Choroid plexus epithelial cell (primary cell): ENCODE results near the gene METTL13.

ENCODE experiments used
- DNase-seq: peaks from one replicate; pipeline ENCODE4 v3.0.0-alpha.2; 2010; ENCODE audit warnings: low read depth
- H3K4me3 ChIP-seq: 2 replicates; pipeline ENCODE4 v1.5.1; 2011; ENCODE audit warnings: low read depth, mild to moderate bottlenecking, control low read depth, low read length, moderate library complexity
- TF ChIP-seq, protein P1 (sequence below): conservative IDR thresholded peaks from 2 replicates; pipeline ENCODE4 v1.5.1; 2011; ENCODE audit warnings: low read depth, mild to moderate bottlenecking, control low read depth, inconsistent platforms, low read length, moderate library complexity

Gene METTL13

DNA sequence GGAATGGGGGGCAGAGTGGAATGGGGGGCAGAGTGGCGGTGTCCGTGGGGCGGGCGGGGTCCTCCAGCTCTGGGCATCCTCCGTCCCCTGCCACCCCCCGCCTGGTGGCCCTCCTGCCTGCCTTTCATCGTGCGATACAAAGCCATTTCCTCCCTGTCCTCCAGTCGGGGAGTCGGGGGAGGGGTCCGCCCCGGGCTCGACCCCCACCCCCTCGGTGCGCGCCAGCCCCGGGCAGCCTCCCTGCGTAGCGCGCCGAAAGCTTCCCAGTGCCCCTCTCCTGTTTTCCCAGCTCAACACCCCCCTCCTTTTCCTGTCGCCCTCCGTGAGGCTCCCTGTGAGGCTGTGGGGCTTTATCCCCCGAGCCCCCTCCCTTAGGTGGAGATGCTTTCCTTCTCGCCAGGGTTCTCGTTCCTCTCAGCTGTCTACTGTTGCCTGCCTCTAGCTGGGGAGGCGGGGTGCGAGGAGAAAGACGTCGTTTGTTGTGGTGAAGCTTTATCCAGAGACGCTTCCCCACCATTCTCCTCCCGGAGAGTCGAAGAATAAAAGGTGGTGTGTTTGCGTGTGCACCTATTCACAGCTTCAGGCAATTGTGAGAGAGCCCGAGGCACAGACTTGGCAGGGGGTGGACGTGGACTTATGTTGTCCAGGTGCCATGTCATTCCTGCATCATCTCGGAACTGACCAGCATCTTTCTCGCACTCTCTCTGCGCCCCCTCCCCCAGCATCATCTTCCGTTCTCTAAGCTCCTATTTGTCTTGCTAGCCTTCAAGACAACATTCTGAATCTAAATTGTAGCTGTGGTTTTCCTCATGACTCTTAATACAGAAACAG, 60.7 kb downstream of the METTL13 start:
- peak overlapping the region; percentile 63 for H3K4me3 ChIP-seq
- DNase-seq = no peak
- TF ChIP-seq, protein P1, sequence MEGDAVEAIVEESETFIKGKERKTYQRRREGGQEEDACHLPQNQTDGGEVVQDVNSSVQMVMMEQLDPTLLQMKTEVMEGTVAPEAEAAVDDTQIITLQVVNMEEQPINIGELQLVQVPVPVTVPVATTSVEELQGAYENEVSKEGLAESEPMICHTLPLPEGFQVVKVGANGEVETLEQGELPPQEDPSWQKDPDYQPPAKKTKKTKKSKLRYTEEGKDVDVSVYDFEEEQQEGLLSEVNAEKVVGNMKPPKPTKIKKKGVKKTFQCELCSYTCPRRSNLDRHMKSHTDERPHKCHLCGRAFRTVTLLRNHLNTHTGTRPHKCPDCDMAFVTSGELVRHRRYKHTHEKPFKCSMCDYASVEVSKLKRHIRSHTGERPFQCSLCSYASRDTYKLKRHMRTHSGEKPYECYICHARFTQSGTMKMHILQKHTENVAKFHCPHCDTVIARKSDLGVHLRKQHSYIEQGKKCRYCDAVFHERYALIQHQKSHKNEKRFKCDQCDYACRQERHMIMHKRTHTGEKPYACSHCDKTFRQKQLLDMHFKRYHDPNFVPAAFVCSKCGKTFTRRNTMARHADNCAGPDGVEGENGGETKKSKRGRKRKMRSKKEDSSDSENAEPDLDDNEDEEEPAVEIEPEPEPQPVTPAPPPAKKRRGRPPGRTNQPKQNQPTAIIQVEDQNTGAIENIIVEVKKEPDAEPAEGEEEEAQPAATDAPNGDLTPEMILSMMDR = no peak

DNA sequence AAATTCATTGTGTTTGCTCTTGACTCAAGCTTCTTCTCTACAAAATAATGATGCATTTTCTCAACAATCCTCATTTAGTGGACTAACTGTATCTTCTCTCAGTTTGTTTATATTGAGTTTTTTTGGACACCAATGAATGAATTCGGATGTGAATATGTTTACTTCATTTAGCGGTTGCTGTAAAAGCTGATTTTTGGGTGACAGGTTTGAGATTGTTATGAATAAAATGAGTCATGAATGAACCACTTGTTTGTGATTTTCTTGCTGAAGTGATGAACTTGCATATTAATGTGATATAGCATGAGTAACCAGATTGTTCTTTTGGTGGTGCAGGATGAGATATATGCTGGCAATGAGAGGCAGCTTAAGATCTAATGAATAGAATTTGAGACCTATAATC, 62.9 kb downstream of the METTL13 start:
- no peak overlapping the region for H3K4me3 ChIP-seq
- TF ChIP-seq, protein P1 = no peak
- DNase-seq = no peak

DNA sequence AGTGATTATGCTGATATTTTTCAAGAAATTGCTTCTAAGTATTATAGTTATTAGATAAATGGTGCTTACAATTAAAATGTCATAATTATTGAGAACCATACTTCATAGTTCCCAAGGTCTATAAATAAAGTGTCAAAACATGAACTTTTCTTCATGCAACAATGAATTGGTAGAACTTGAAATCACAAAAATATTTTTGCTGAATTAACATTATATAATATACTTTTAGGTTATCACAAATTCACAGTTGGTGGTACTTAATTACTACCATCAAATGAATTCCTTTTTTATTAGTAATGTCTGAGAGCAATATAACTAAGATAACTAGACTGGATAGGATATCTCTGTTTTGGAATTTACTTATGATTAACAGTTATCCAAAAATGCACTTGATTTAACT, 64.5 kb downstream of the METTL13 start:
- no peak for DNase-seq
- TF ChIP-seq, protein P1 = no peak
- no peak overlapping the region for H3K4me3 ChIP-seq
